AG04450 (cell line): ENCODE results near the gene DENND1B. TPM values are rescaled to one million over a fixed set of nuclear protein-coding genes. Genes with fewer than 3 reads are reported as not detected.

Experiments
- CTCF ChIA-PET: fragments of 300-600, 350-600 bp; formaldehyde crosslinking; extraction: SDS; loops from one replicate; lab custom pipeline; 2022; ENCODE audit warnings: antibody characterized with exemption, inconsistent platforms; lab: Charles Lee
- POLR2A ChIA-PET: fragments of 350-600 bp; formaldehyde crosslinking; extraction: SDS; loops from one replicate; lab custom pipeline; 2021; ENCODE audit warnings: antibody characterized with exemption, inconsistent platforms; lab: Yijun Ruan, JAX
- DNase-seq: peaks from one replicate; pipeline ENCODE4 v3.0.0-alpha.2; 2011; ENCODE audit warnings: low read depth, low spot score
- H3K27ac ChIP-seq: one replicate; pipeline ENCODE4 v1.5.1; 2012; ENCODE audit warnings: low read depth, low read length, control low read depth
- H3K27me3 ChIP-seq: one replicate; pipeline ENCODE4 v1.6.0; 2012; ENCODE audit warnings: low read length; ENCODE audit not compliant: control insufficient read depth, insufficient read depth
- H3K4me3 ChIP-seq: 2 replicates; pipeline ENCODE4 v1.5.1; 2011; ENCODE audit warnings: mild to moderate bottlenecking, low read depth, low read length, control low read depth
- H3K9me3 ChIP-seq: 2 replicates; pipeline ENCODE4 v1.5.1; 2012; ENCODE audit warnings: low read length; ENCODE audit not compliant: control insufficient read depth, insufficient read depth
- CTCF ChIP-seq: IDR thresholded peaks from 2 replicates; pipeline ENCODE4 v1.5.1; 2011; ENCODE audit warnings: low read depth, low read length, control low read depth, inconsistent platforms
- polyA plus RNA-seq: library from polyadenylated mRNA; depleted of rRNA; stranded (reverse); fragments of >200 nt; gene quantifications from 2 replicates; pipeline ENCODE4 v1.2.3, GENCODE V29; 2011

DENND1B gene
- polyA plus RNA-seq, 1 experiment: 17.7 TPM

- DNase-seq: no peak
These were observed 215.6 kb downstream of the DENND1B start for GRCh38 chr1:197559655-197560054.

GRCh38 chr1:197559244-197559643, 216.0 kb downstream of the DENND1B start:
- no peaks in the 10 kb centered on the region for H3K27me3 ChIP-seq
- no peak overlapping the region for H3K4me3 ChIP-seq
- H3K27ac ChIP-seq: no peak overlapping the region
- ChIA-PET CTCF (interaction anchor here (0.6 to 0.8 kb wide), 2 partner anchors 9 to 310 kb away, joined by 3 read pairs; no protein-coding TSS in a partner anchor), POLR2A (no interaction called here)
- no peak for DNase-seq
- TF ChIP-seq CTCF: no peak
- H3K9me3 ChIP-seq: no peaks in the 10 kb centered on the region

More at GRCh38 chr1:197559655-197560054, 215.6 kb downstream of the DENND1B start:
- no peak overlapping the region for H3K27ac ChIP-seq
- CTCF ChIA-PET: interaction anchor here (0.6 to 0.8 kb wide), 2 partner anchors 10 to 310 kb away, joined by 3 read pairs; no protein-coding TSS in a partner anchor
- no peak for TF ChIP-seq CTCF
- no peaks in the 10 kb centered on the region for H3K9me3 ChIP-seq
- no peaks in the 10 kb centered on the region for H3K27me3 ChIP-seq
- POLR2A ChIA-PET: no interaction called here
- no peak overlapping the region for H3K4me3 ChIP-seq

- Histone ChIP-seq H3K4me3 (no peak overlapping the region), H3K27me3 (no peaks in the 10 kb centered on the region), H3K9me3 (no peaks in the 10 kb centered on the region), H3K27ac (no peak overlapping the region)
- ChIA-PET POLR2A (no interaction called here), CTCF (interaction anchor here (0.9 kb wide), 1 partner anchor 36 kb away, joined by 4 read pairs; no protein-coding TSS in a partner anchor)
- TF ChIP-seq CTCF: no peak
- DNase-seq: no peak
These were observed 218.0 kb downstream of the DENND1B start for GRCh38 chr1:197557302-197557701.

GRCh38 chr1:197553281-197553680, 222.0 kb downstream of the DENND1B start:
- no peaks in the 10 kb centered on the region for H3K9me3 ChIP-seq
- DNase-seq: no peak
- H3K27ac ChIP-seq: no peak overlapping the region
- TF ChIP-seq CTCF: no peak
- POLR2A ChIA-PET: no interaction called here
- no peaks in the 10 kb centered on the region for H3K27me3 ChIP-seq
- H3K4me3 ChIP-seq: no peak overlapping the region
- CTCF ChIA-PET: no interaction called here

GRCh38 chr1:197546989-197547388, 228.3 kb downstream of the DENND1B start:
- no peak overlapping the region for H3K4me3 ChIP-seq
- ChIA-PET POLR2A (no interaction called here), CTCF (interaction anchor here (1.2 to 1.3 kb wide), 2 partner anchors 20 to 27 kb away, joined by 3 read pairs; no protein-coding TSS in a partner anchor)
- no peak overlapping the region for H3K27ac ChIP-seq
- H3K27me3 ChIP-seq: no peaks in the 10 kb centered on the region
- no peak for TF ChIP-seq CTCF
- DNase-seq: no peak
- no peaks in the 10 kb centered on the region for H3K9me3 ChIP-seq
